PC-9 (cell line): ENCODE data around the gene PNKD. TPM values are rescaled to one million over a fixed set of nuclear protein-coding genes. Genes with fewer than 3 reads are reported as not detected.

Experiments
- BruUV-seq: library from RNA; stranded (reverse); fragments of 400-500 nt; replicated peaks from 2 replicates; lab custom pipeline; 2021; lab: Mats Ljungman, UMichigan
- CTCF ChIA-PET: fragments of 300-600 bp; sonication (Branson Sonifier 250); formaldehyde crosslinking; loops from one replicate; lab custom pipeline; 2022; ENCODE audit warnings: antibody characterized with exemption; lab: Charles Lee
- POLR2A ChIA-PET: fragments of 300-600 bp; sonication (Branson Sonifier 250); formaldehyde crosslinking; loops from one replicate; lab custom pipeline; 2022; ENCODE audit warnings: antibody characterized with exemption; ENCODE audit not compliant: unreplicated experiment; lab: Charles Lee
- DNase-seq, 2 experiments: peaks; one replicate each; pipeline versions ENCODE4 v3.0.0 to v3.0.0-alpha.2; 2015 to 2022; ENCODE audit warnings: mixed read lengths in 1 of 2
- H2AFZ ChIP-seq: fragments of 200-600 bp; sonication (generic); 2 replicates; pipeline ENCODE4 v1.8.1; 2017; ENCODE audit warnings: antibody characterized with exemption
- H3F3A ChIP-seq: fragments of 200-600 bp; sonication (generic); 2 replicates; pipeline ENCODE4 v1.8.1; 2017; ENCODE audit warnings: antibody characterized with exemption, mild to moderate bottlenecking, low read depth; ENCODE audit not compliant: insufficient read depth
- H3K27ac ChIP-seq: fragments of 200-600 bp; sonication (generic); 2 replicates; pipeline ENCODE4 v1.6.1; 2016; ENCODE audit warnings: mixed run types
- H3K27me3 ChIP-seq: fragments of 200-600 bp; sonication (generic); 2 replicates; pipeline ENCODE4 v1.6.1; 2016; ENCODE audit warnings: low read depth, mixed run types; ENCODE audit not compliant: insufficient read depth
- H3K36me3 ChIP-seq: fragments of 200-600 bp; sonication (generic); 2 replicates; pipeline ENCODE4 v1.6.1; 2016; ENCODE audit warnings: low read depth, mixed run types
- H3K4me1 ChIP-seq: fragments of 200-600 bp; sonication (generic); replicated peaks from 2 replicates; pipeline ENCODE4 v1.6.1; 2016; ENCODE audit warnings: mixed run types; ENCODE audit not compliant: insufficient read depth
- H3K4me2 ChIP-seq: fragments of 200-600 bp; sonication (generic); 2 replicates; pipeline ENCODE4 v1.6.1; 2017; ENCODE audit warnings: mixed run types
- H3K4me3 ChIP-seq: fragments of 200-600 bp; sonication (generic); 2 replicates; pipeline ENCODE4 v1.6.1; 2016; ENCODE audit warnings: mixed run types
- H3K79me2 ChIP-seq: fragments of 200-600 bp; sonication (generic); 2 replicates; pipeline ENCODE4 v1.6.1; 2017; ENCODE audit warnings: low read depth, mixed run types
- H3K9me2 ChIP-seq: fragments of 200-600 bp; sonication (generic); 2 replicates; pipeline ENCODE4 v1.8.1; 2017; ENCODE audit warnings: mild to moderate bottlenecking; ENCODE audit not compliant: insufficient read depth
- H3K9me3 ChIP-seq: fragments of 200-600 bp; sonication (generic); 2 replicates; pipeline ENCODE4 v1.8.1; 2016; ENCODE audit warnings: low read depth; ENCODE audit not compliant: insufficient read depth
- H4K20me1 ChIP-seq: fragments of 200-600 bp; sonication (generic); 2 replicates; pipeline ENCODE4 v1.8.1; 2017; ENCODE audit not compliant: insufficient read depth
- EZH2 ChIP-seq: fragments of 200-600 bp; sonication (generic); IDR thresholded peaks from 2 replicates; pipeline ENCODE4 v1.8.0; 2017; ENCODE audit warnings: antibody characterized with exemption, low read depth
- intact Hi-C: fragments of 100-400 bp; cut with micrococcal nuclease; formaldehyde crosslinking; loops from one replicate; pipeline ENCODE4 v1.10.0; 2022; ENCODE audit not compliant: unreplicated experiment
- total RNA-seq: library from RNA; stranded (reverse); gene quantifications from 2 replicates; pipeline ENCODE4 v1.2.3, GENCODE V29; 2021
- TF ChIP-seq, protein P1 (sequence below): fragments of 200-600 bp; sonication (generic); conservative IDR thresholded peaks from 2 replicates; pipeline ENCODE4 v1.6.1; 2017; ENCODE audit warnings: mixed run types, antibody characterized with exemption, mild to moderate bottlenecking, moderate library complexity

The PNKD gene
- total RNA-seq, 1 experiment from 2014 or later = 102 TPM

DNA sequence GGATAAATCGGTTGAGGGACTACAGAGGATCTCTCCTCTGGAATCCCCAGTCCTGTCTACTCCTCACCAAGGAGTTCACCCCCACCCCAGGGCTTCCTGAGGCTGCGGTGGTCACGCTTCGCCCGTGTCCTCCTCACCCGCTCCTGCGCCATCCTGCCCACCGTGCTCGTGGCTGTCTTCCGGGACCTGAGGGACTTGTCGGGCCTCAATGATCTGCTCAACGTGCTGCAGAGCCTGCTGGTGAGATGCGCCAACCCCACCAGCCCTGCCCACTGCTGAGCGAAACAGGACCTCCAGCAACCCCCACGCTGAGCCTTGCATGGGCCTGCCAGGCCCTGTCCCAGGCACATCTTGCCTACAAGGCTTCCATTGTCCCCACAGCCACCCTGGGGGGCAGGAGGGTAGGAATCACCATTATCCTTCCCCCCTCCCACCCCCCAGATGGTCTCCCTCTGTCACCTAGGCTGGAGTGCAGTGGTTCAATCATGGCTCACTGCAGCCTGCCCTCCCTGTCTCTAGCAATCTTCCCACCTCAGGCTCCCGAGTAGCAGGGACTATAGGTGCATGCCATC, 122.7 kb downstream of the PNKD start:
- Histone ChIP-seq H2AFZ (no peak overlapping the region), H3K9me2 (no peaks in the 10 kb centered on the region), H3K36me3 (no peaks in the 10 kb centered on the region), H4K20me1 (no peaks in the 10 kb centered on the region), H3K27me3 (no peaks in the 10 kb centered on the region), H3K79me2 (peaks cover 11% of the 10 kb centered on the region; the same call in 1 of the 2 replicates), H3K4me1 (peaks cover 18% of the 10 kb centered on the region), H3K4me2 (no peak overlapping the region), H3K9me3 (no peaks in the 10 kb centered on the region), H3F3A (peaks cover 21% of the 10 kb centered on the region; the same call in 1 of the 2 replicates), H3K4me3 (no peak overlapping the region), H3K27ac (no peak overlapping the region)
- CTCF ChIA-PET = interaction anchor here (0.8 kb wide), 1 partner anchor 110 kb away, joined by 3 read pairs; no protein-coding TSS in a partner anchor
- BruUV-seq = no TSS peak
- POLR2A ChIA-PET = no interaction called here
- no peak for DNase-seq
- intact Hi-C loops = no loop called here
- TF ChIP-seq, protein P1, sequence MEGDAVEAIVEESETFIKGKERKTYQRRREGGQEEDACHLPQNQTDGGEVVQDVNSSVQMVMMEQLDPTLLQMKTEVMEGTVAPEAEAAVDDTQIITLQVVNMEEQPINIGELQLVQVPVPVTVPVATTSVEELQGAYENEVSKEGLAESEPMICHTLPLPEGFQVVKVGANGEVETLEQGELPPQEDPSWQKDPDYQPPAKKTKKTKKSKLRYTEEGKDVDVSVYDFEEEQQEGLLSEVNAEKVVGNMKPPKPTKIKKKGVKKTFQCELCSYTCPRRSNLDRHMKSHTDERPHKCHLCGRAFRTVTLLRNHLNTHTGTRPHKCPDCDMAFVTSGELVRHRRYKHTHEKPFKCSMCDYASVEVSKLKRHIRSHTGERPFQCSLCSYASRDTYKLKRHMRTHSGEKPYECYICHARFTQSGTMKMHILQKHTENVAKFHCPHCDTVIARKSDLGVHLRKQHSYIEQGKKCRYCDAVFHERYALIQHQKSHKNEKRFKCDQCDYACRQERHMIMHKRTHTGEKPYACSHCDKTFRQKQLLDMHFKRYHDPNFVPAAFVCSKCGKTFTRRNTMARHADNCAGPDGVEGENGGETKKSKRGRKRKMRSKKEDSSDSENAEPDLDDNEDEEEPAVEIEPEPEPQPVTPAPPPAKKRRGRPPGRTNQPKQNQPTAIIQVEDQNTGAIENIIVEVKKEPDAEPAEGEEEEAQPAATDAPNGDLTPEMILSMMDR = no peak
- no peak for TF ChIP-seq EZH2

DNA sequence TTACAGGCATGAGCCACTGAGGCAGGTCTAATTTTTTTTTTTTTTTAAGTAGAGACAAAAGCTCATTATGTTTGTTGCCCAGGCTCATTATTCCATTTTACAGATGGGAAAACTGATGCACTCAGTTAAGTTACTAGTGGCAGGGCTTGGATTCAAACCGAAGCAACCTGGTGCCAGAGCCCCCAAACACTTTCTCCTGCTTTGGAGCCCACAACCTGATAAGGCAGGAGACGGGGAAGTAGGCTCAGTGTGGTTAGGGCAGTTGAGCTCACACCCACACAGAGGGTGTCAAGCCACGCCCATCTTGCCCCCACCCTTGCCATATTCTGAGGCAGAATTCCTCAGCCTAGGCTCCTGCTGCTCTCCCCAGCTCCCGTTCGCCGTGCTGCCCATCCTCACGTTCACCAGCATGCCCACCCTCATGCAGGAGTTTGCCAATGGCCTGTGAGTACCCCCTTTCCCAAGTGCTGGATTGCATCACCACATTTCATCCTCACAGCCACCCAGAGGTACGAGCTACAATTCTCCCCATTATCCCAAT, 123.5 kb downstream of the PNKD start:
- intact Hi-C loops = no loop called here
- no peak overlapping the region for H3K4me3 ChIP-seq
- no peak overlapping the region for H3K4me2 ChIP-seq
- peaks cover 16% of the 10 kb centered on the region; the same call in 1 of the 2 replicates for H3K79me2 ChIP-seq
- POLR2A ChIA-PET = no interaction called here
- TF ChIP-seq, protein P1 = no peak
- no peak for TF ChIP-seq EZH2
- no peak overlapping the region for H2AFZ ChIP-seq
- H3K27ac ChIP-seq = no peak overlapping the region
- H4K20me1 ChIP-seq = no peaks in the 10 kb centered on the region
- peaks cover 24% of the 10 kb centered on the region; the same call in 1 of the 2 replicates for H3F3A ChIP-seq
- CTCF ChIA-PET = interaction anchor here (0.6 to 0.9 kb wide), 4 partner anchors 92 to 205 kb away, joined by 3 to 10 read pairs (median 3); no protein-coding TSS in a partner anchor
- H3K9me3 ChIP-seq = no peaks in the 10 kb centered on the region
- no peaks in the 10 kb centered on the region for H3K36me3 ChIP-seq
- H3K9me2 ChIP-seq = no peaks in the 10 kb centered on the region
- no peak for DNase-seq
- BruUV-seq = no TSS peak
- H3K4me1 ChIP-seq = peaks cover 18% of the 10 kb centered on the region
- H3K27me3 ChIP-seq = no peaks in the 10 kb centered on the region

- TF ChIP-seq EZH2 = no peak
- TF ChIP-seq, protein P1 = no peak
- H3K4me1 ChIP-seq = peaks cover 18% of the 10 kb centered on the region
- DNase-seq = no peak
- H3K4me3 ChIP-seq = no peak overlapping the region
- POLR2A ChIA-PET = no interaction called here
- H4K20me1 ChIP-seq = no peaks in the 10 kb centered on the region
- intact Hi-C loops = loop anchor here (5.0 kb wide), 4 partner anchors 37 to 607 kb away; partner anchors contain the start of genes CATIP and CXCR1
- H2AFZ ChIP-seq = no peak overlapping the region
- peaks cover 21% of the 10 kb centered on the region; the same call in 1 of the 2 replicates for H3K79me2 ChIP-seq
- H3K27ac ChIP-seq = no peak overlapping the region
- no peak overlapping the region for H3K4me2 ChIP-seq
- no peaks in the 10 kb centered on the region for H3K9me3 ChIP-seq
- no peaks in the 10 kb centered on the region for H3K36me3 ChIP-seq
- H3F3A ChIP-seq = peaks cover 24% of the 10 kb centered on the region; the same call in 1 of the 2 replicates
- H3K9me2 ChIP-seq = no peaks in the 10 kb centered on the region
- no TSS peak for BruUV-seq
- H3K27me3 ChIP-seq = no peaks in the 10 kb centered on the region
- CTCF ChIA-PET = interaction anchor here (0.6 to 0.9 kb wide), 3 partner anchors 92 to 205 kb away, joined by 3 to 10 read pairs (median 3); no protein-coding TSS in a partner anchor
Observed at GRCh38 chr2:218394298-218395089, 124.2 kb downstream of the PNKD start.
